ENCODE data around the gene ATXN1.
A peak's percentile ranks its signal among the peaks of the same experiment; 100 is the strongest.

Gene ATXN1

GRCh38 chr6:16782278-16782677 is 21.0 kb upstream of the ATXN1 start:
- no peak for DNase-seq

DNA sequence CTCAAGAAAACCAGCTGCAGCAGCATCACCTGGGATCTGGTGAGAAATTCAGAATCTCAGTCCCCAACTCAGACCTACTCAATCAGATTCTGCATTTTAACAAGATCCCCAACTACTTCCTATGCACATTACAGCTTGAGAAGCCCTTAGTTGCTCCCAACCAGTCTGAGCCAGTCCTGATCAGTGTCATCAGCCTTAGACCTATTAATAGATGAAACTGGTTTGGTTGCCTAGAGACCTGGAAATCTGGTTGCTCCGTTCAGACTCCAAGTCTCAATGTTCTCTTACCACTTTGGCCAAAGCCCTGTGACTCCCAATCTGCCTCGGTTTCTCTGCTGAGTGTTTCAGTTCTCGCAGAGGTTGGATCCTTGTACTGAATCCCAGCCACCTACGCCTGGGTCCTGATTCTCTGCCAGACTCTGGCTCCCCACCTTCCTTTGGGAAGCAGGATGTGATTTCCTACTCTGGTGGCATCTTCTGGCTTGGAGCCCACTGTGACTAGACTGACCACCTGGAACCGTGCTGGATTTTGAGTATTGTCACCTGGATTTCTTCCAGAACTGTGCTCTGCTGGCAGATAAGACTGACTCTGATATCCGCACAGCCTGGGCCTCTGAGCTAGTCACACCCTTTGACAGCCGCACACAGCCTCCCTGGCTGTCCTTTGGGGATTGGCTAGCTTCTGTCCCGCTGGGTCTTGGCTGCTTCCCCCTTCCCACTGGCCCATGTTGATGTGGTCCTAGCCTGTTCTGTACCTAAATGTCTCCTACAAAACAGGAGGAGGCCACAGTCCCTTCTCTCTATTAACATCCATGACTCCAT is 20.3 kb upstream of the ATXN1 start:
- no peak for DNase-seq

DNA sequence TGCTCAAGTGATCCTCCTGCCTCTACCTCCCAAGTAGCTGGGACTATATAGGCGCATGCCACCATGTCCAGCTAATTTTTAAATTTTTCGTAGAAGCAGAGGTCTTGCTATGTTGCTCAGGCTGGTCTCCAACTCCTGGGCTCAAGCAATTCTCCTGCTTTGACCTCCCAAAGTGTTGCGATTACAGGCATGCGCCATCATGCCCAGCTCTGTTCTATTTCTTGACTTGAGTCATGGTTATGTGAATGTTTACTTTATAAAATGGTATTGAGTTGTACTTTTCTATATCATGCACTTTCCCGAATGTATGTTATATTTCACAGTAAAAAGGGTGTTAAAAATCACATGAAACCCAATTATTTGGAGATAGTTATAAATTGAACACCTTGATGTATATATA is 17.3 kb upstream of the ATXN1 start:
- DNase-seq, result no peak

GRCh38 chr6:16777794-16778193 is 16.5 kb upstream of the ATXN1 start:
- DNase-seq, result no peak

GRCh38 chr6:16776394-16777017 is 15.2 kb upstream of the ATXN1 start:
- no peak for DNase-seq

- no peak for DNase-seq
Observed at GRCh38 chr6:16774437-16774836, 13.2 kb upstream of the ATXN1 start.

DNA sequence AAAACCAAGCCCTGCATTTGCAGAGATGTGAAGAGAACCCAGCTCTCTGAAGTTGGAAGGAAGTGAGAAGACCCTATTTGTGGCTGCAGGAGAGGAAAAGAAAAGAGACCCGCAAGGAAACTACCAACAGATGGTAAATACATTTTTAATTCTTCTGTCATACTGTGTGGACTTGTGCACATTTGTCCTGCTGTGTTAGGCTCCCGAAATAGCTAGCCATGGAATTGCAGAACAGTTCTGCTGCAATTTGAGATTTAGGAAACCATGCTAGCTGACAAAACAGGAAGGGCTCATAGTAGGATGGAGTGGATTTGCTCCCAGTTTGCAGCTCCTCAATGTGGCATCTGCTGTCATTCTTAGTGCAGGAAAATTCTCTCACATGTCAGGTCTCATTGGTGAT is 12.1 kb upstream of the ATXN1 start:
- DNase-seq, result no peak

- peak; percentile 65 for DNase-seq
Observed at GRCh38 chr6:16770701-16771569, 9.7 kb upstream of the ATXN1 start.

DNA sequence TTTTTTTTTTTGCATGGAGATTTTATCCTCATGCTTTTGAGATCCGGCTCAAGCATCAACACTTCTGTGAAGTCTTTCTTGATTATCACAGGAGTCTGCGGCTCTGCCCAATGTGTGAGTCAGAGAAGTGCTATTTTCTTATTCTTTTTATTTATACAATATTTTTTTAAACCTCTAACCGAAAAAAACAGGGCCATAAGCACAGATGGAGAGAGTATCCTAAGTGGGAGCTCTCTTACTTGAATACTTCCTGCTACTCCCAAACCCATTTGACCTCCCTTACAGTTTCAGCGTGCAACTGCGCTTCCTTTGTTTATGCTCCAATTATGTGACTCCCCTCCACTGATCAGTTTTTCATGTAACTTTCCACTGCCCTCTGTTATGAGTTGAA is 8.7 kb upstream of the ATXN1 start:
- DNase-seq, result no peak

DNA sequence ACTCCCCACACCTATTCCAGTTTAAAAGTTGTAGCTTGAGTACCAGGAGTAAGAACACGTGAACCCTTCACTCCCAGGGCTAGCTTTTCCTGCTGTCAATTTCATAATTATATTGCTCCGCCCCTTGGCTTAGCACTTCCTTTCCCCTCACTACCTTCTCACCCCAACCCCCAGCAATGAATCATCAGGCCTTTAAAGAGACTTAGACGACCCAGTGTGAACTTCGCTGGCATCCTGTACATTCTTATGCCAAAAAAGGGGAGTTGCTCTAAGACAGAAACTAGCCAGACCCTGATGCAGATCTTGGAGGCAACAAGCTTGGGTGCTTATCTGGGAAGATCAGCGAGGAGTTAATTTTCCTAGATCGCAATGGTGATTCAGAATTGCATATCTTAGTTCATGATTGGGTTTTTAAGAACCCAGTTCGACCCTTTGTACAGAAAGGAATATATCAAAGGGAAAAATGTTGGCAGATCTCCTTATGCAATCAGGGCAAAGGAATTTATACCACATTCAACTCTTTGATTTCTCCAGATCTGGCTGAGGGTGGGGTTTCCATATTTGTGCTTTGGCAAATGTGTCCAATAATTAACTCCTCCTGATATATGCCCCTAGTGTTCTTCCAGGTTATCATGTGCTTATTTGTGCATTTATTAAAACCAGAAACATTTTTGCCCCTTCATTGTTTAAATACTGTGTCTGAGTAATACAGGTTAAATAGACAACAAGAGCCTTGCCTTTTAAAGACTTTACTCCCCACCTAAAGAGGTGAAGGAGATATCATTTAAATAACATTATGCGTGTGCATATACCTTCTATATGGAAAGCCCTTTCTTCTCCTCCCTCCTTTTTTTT is 8.1 kb upstream of the ATXN1 start:
- peak; percentile 53 for DNase-seq

- no peak for DNase-seq
Observed at GRCh38 chr6:16768477-16768830, 7.2 kb upstream of the ATXN1 start.

DNA sequence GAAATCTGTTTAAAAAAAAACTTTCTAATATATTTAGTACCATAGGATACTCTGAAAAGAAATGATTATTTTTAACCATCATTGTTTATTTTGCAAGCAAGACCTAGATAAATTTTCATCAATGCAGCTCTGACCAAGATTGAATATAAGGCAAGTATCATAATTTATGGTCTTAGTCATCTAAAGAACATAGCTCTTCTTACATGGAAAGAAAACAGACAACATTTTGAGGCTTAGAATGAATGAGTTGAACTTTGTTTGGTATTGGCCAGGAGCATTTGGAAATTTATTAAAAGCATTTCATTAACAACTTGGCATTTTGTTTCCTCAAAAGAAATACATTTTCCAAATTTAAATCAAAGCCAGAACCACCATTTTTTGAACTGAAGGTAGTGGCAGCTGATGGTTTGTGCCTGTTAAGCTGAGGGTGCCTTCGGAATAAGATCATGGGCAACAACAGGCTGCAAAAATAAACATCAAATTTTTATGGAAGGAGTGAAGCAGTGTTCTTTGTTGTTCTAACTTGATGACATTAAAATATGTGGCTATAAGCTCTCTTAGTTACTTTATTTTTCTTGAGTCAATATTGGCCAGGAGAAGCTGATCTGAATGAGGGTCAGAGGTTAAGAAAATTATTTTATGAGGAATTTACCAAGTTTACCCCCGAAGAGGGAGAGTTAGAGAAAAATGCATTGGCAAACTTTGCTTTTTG is 6.7 kb upstream of the ATXN1 start:
- DNase-seq, result no peak

- no peak for DNase-seq
Observed at GRCh38 chr6:16766836-16767745, 5.8 kb upstream of the ATXN1 start.

- DNase-seq, result no peak
Observed at GRCh38 chr6:16766043-16766536, 4.8 kb upstream of the ATXN1 start.

DNA sequence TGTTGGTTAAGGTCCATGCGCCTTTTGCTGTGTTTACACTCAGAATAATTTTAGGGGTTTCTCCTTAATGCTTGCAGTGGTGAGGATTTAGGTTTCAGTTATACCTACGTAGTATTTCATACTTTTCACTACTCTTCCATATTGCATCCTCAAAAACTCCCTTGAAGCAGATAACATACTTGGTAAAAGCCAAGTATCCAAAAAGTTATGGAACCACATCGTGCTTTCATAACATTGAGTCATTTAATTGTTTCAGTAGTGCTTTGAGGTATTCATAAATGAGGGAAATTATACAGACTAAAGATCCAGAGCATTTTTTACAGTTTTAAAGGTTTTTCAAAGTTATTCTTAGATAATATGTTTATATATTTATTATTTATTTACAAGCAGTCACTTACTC is 4.0 kb upstream of the ATXN1 start:
- DNase-seq, result no peak

- no peak for DNase-seq
Observed at GRCh38 chr6:16764188-16764950, 3.1 kb upstream of the ATXN1 start.

DNA sequence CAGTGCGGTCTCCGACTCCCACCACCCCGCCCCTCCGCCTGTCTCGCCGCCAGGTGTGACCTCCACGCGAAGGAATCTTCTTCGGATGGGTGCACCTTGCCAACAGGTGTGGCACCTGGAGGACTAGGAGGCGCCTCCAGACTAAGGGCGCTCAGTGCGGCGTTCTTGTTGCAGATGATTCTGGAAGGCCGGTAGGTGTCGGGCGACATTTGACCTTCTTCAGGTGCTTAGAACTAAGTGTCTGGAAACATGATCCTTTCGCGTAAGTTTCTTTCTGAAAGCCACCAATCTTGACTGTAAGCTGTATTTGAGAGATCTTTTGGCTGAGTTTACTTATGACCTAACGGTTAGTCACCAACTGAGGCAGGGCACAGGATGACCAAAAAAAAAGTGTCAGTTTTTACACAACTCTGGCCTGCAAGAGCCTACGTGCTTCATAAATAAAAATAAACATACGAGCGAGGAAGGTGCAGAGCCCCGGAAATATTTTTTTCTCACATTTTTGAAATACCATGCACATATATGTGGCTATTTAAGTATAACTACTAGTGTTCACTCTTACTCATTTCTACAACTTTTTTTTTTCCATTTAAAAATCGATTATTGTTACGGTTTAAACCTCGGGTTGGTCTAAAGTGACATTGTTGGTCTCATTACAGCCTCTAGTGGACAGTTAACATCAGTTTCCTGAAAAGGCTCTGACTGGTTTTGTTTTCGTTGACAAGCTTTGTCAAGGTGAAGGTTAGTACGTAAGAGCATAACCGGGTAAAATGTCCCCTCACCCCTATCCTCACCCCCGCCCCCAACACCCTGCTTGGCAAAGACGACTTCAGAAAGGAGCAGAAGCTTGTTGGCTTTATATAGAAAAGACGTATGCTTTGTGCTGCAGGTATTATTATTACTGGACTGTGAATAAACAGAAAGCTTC is 1.6 kb upstream of the ATXN1 start:
- DNase-seq, result peak; percentile 37

- no peak for DNase-seq
Observed at GRCh38 chr6:16762268-16762549, 949 bp upstream of the ATXN1 start.
